Measurements from ENCODE around the gene HMCN2.

Gene HMCN2

DNA sequence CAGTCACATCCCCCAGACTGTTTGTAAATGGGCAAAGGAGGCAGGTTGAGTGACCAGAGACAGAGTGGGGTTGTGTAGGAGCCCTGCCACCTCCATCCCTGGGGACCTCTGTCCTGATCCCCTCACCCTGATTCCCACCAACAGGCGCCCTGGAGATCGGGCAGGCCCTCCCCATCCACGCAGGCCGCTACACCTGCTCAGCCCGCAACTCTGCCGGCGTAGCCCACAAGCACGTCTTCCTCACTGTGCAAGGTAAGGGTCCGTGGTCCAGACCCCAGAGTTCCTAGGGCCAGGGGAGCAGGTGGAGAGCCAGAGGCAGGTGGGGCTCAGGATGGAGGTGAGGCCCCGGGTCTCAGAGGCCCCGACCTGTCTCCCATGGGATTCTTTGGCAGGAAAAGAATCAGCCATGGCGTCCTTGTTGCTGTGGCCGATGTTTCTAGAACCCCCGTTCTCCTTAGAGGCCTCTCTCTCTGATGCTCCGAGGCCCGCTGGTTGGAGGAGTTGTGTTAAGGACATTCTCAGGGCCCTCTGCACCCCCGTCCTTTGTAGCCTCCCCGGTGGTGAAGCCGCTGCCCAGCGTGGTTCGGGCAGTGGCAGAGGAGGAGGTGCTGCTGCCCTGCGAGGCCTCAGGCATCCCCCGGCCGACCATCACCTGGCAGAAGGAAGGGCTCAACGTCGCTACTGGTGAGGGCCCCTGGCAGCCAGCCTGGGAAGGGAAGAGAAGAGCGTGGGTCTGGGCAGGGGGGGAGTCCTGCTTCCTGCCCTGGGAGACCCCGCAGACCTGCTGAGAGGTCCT lies 137.3 kb downstream of the HMCN2 start:
- TF ChIP-seq, protein P1, sequence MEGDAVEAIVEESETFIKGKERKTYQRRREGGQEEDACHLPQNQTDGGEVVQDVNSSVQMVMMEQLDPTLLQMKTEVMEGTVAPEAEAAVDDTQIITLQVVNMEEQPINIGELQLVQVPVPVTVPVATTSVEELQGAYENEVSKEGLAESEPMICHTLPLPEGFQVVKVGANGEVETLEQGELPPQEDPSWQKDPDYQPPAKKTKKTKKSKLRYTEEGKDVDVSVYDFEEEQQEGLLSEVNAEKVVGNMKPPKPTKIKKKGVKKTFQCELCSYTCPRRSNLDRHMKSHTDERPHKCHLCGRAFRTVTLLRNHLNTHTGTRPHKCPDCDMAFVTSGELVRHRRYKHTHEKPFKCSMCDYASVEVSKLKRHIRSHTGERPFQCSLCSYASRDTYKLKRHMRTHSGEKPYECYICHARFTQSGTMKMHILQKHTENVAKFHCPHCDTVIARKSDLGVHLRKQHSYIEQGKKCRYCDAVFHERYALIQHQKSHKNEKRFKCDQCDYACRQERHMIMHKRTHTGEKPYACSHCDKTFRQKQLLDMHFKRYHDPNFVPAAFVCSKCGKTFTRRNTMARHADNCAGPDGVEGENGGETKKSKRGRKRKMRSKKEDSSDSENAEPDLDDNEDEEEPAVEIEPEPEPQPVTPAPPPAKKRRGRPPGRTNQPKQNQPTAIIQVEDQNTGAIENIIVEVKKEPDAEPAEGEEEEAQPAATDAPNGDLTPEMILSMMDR (conservative IDR thresholded peaks at IDR 0.05; ENCODE audit: control insufficient read depth, insufficient read depth, low read depth, low read length) = no peak
- no peak overlapping the region for H3K4me3 ChIP-seq (ENCODE audit: control insufficient read depth, low read depth, low read length)
- DNase-seq (ENCODE audit: low read depth) = no peak

- no peak overlapping the region for H3K4me3 ChIP-seq (ENCODE audit: control insufficient read depth, low read depth, low read length)
- DNase-seq (ENCODE audit: low read depth) = no peak
- TF ChIP-seq, protein P1 (conservative IDR thresholded peaks at IDR 0.05; ENCODE audit: control insufficient read depth, insufficient read depth, low read depth, low read length) = no peak
Measured at GRCh38 chr9:130405657-130406257, 140.2 kb downstream of the HMCN2 start.

GRCh38 chr9:130406278-130406895 lies 140.8 kb downstream of the HMCN2 start:
- no peak for DNase-seq (ENCODE audit: low read depth)
- TF ChIP-seq, protein P1 (conservative IDR thresholded peaks at IDR 0.05; ENCODE audit: control insufficient read depth, insufficient read depth, low read depth, low read length) = no peak
- no peak overlapping the region for H3K4me3 ChIP-seq (ENCODE audit: control insufficient read depth, low read depth, low read length)

- TF ChIP-seq, protein P1 (conservative IDR thresholded peaks at IDR 0.05; ENCODE audit: control insufficient read depth, insufficient read depth, low read depth, low read length) = no peak
Measured at GRCh38 chr9:130407916-130408663, 142.5 kb downstream of the HMCN2 start.

GRCh38 chr9:130408669-130409068 lies 143.1 kb downstream of the HMCN2 start:
- TF ChIP-seq, protein P1 (conservative IDR thresholded peaks at IDR 0.05; ENCODE audit: control insufficient read depth, insufficient read depth, low read depth, low read length) = no peak
- no peak for DNase-seq (ENCODE audit: low read depth)
- no peak overlapping the region for H3K4me3 ChIP-seq (ENCODE audit: control insufficient read depth, low read depth, low read length)

More at GRCh38 chr9:130407916-130408663, 142.5 kb downstream of the HMCN2 start:
- no peak for DNase-seq (ENCODE audit: low read depth)
- H3K4me3 ChIP-seq (ENCODE audit: control insufficient read depth, low read depth, low read length) = no peak overlapping the region

DNA sequence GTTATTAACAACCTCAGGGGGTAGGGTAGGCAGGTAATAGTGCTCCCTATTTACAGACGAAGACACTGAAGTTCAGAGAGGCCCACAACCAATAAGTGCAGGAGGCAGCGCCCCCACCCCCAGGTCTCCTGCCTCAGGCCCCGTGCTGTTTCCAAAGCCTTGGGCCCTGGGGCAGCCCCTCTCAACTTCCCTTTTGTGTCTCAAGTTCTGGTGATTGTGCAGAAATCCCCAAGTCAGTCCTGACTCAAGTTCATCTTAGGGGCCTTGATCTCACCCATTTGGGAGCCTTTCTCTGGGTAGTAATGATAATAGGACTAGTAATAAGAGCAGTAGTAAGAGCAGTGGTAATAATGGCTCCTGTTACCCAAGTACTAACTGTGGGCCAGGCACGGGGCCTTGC lies 143.7 kb downstream of the HMCN2 start:
- TF ChIP-seq, protein P1 (conservative IDR thresholded peaks at IDR 0.05; ENCODE audit: control insufficient read depth, insufficient read depth, low read depth, low read length) = no peak
- no peak for DNase-seq (ENCODE audit: low read depth)

More for the DNA sequence above, 143.7 kb downstream of the HMCN2 start:
- no peak overlapping the region for H3K4me3 ChIP-seq (ENCODE audit: control insufficient read depth, low read depth, low read length)

All from fibroblast of mammary gland (primary cell).